Stimulated activated CD4-positive, alpha-beta T cell treated with anti-CD3 and anti-CD28 coated beads, Interleukin-1b, Interleukin-23, amount 100 ng/mL, for 48 hours (primary cell): ENCODE results near the gene RSAD1.
"Not testable (repeated sequence)": the region's sequence is repeated elsewhere in the genome, so short reads cannot be mapped to it uniquely, and the experiment has no call there.

Experiments
- DNase-seq: peaks from one replicate; pipeline ENCODE4 v3.0.0-alpha.2; 2020

RSAD1 gene

GRCh38 chr17:50458701-50459676 is 19.7 kb upstream of the RSAD1 start:
- no peak for DNase-seq

- no peak for DNase-seq
Observed at GRCh38 chr17:50459756-50460155, 18.9 kb upstream of the RSAD1 start.

DNA sequence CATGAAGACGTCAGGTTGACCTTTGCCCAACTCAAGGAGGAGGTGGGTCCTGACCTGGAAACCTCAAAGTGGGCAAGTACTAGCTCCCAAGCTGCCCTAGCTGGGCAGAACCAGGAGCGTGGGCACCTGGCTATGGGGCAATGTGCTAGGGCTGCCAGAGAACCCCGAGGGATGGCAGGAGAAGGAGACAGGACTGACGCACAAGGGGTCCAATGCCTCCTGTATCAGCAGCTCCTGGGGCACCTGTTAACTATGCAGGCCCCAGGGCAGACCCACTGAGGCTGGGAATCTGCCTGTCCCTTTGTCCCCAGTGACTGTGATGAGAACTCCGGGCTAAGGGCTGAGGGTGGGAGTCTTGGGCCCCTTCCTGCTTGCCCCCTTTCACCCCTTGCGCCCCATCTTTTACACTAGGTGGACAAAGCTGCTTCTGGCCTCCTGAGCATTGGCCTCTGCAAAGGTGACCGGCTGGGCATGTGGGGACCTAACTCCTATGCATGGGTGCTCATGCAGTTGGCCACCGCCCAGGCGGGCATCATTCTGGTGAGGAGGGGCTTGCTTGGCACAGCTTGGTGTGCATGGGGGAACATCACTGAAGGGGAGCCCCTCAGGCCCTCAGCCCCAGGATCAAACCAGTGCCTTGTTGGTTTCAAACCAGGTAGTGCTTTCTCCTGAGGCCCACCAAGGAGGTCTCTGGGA is 17.7 kb upstream of the RSAD1 start:
- no peak for DNase-seq

GRCh38 chr17:50461550-50462132 is 17.0 kb upstream of the RSAD1 start:
- DNase-seq: no peak

- no peak for DNase-seq
Observed at GRCh38 chr17:50462446-50462845, 16.2 kb upstream of the RSAD1 start.

DNA sequence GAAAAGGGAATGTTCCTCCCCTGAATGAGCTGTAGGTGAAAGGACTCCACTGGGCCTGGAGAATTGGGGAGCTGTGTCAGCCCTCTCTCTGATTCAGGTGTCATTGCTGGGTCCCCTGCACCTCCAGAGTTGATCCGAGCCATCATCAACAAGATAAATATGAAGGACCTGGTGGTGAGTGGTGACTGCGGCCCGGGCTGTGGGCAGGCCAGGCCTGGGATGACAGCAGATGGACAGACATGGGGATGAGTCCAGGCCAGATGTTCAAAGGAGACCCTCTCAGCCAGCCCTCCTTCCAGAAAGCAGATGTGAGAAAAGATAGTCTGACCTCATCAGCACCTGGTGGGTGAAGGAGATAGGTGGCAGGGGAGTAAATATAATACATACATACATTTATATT is 14.5 kb upstream of the RSAD1 start:
- no peak for DNase-seq

DNA sequence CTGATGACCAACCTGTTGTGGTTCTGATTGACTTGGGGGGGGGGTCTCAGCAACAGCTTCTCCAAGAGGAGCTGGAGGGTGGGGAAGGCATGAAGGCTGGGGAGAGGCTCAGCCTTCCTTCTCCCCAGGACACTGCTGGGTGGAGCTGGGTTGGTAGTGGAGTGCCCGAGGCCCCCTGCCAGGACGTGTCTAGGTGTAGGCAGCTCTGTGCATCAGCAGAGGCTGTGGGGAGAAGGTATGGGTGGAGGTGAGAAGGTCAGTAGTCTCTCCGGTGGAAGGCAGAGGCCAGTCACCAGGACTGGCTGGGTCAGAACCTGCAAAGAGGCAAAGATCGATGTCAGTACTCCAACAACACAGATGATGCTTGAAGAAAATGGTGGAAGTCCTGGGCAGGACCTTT is 13.9 kb upstream of the RSAD1 start:
- no peak for DNase-seq

DNA sequence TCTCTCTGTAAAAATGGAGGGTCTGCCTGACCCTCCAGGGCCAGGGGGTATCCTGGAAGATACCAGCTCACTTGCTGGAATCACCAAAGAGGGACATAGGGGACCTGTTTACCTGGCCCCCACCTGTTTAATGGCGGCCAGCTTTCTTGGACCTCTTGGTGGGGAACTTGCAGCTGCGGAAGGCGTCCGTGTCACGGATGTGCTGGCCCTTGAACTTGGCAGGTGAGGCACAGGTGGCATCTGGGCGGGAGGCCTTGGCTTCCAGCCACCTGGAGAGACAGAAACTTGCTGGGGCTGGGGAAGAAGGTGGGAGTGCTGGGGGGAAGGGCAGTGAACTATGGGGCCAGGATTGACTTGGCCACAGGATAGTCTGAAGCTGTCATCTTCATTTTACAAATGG is 13.5 kb upstream of the RSAD1 start:
- DNase-seq: no peak

GRCh38 chr17:50465635-50466034 is 13.0 kb upstream of the RSAD1 start:
- no peak for DNase-seq

DNA sequence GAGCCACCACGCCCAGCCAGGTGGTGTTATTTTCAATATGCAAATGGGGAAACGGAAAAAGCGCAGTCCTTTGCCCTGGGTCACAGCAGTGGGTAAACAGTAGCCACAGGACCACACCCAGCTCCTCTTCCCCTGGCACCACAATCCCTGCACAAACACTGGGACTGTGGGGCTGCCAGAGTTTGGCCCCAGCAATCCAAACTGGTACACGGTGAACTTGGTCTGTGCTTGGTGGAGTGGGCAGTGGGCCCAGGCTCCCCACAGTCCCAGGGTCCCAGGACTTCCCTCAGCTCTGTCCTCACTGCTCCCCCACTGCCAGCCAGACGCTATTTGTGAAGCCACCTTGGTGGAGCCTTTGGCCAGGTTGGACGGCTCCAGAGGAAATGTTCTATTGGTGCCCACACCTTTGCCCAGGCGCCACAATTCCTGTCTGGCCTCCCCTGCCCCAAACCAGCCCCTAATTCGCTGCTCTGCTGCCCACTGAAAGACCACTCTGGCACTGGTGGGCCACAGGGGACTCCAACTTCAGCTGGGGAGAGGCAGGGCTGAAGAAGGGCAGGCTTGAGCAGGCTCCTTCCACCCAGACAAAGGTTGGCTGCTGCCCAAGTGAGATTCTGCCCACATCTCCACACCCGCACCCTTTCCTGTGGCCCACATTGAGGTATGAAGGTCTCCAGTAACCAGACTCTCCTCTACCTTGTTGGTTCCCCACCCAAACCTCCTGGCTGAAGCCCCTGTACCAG is 12.1 kb upstream of the RSAD1 start:
- DNase-seq: no peak

- no peak for DNase-seq
Observed at GRCh38 chr17:50467114-50467854, 11.4 kb upstream of the RSAD1 start.

GRCh38 chr17:50467855-50468303 is 10.8 kb upstream of the RSAD1 start:
- DNase-seq: no peak

DNA sequence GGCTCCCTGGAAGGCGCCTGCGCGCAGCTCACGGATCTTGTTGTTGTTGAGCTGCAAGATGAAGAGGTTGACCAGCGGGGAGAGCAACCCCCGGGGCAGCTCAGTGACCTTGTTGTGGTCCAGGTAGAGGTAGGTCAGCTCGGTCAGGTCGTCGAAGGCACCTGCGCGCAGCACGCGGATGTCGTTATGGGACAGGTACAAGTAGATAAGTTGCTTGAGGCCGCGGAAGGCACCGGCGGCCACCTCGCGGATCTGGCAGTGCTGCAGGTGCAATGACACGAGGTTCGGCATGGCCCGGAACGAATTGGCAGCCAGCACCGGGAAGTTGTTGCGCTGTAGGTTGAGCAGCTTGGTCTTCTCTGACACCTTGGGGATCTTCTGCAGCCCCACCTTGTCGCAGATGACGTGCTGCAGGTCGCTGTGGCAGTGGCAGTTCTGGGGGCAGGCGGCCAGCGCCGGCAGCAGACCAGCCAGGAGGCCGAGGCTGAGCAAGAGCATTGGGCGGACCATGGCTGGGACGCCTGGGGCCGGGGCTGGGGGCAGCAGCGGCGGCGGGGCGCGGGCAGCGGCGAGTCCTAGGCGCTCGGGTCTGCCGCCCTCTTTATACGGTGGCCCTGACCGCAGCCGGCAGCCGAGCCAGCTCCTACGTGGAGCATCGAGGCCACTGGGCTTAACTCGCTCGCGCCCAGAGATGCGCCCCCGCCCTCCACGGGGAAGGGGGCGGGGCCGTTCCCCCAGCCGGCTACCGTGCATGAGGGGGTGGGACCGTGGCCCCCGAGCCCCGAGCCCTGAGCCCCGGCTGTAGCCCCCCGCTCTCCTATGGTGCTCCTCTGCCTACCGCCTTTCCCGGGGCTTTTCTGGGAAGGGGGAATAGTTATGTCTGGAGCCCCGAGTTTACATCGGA is 10.1 kb upstream of the RSAD1 start, which contains the start of gene CHAD:
Gene CHAD (minus strand): TSS at position 577 of the 904 bp plus-strand sequence. CDS start 67 bp downstream, at position 510.
- no peak for DNase-seq

DNA sequence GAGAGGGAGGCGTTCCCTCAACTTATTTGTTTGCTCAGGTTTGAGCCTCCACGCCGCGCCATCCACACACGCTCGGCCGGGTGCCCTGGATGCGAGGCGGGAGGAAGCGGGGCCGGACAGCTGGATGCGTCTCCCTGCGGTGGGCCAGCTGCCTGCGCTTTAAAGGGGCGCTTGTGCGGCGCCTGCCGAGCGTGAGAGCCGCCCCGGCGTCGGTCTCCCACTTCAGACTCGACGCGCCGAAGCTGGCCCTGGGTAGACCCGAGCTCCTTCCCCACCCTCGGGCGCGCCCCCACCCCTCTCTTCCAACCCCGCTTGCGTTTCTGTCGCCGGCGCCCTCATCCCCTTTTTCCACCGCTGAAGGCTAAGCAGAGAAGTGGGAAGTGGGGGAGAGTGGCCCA is 9.5 kb upstream of the RSAD1 start:
- DNase-seq: no peak

- DNase-seq: no peak
Observed at GRCh38 chr17:50469671-50470305, 8.9 kb upstream of the RSAD1 start.

- DNase-seq: no peak
Observed at GRCh38 chr17:50470426-50470825, 8.2 kb upstream of the RSAD1 start.

- DNase-seq: no peak
Observed at GRCh38 chr17:50471009-50471905, 7.4 kb upstream of the RSAD1 start.

DNA sequence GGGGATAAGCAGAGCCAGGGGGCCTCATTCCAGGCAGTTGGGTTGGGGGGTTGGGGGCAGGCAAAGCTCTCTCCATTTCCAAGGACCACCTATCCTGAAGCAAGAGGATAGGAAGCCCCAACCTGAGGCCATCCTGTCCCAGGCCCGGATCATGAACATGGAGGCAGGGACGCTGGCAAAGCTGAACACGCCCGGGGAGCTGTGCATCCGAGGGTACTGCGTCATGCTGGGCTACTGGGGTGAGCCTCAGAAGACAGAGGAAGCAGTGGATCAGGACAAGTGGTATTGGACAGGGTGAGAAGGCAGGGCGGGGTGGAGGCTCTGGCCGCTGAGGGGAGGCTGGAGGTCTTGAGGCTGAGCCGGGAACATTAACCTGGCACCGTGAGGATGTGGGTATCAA is 6.4 kb upstream of the RSAD1 start:
- DNase-seq: no peak

DNA sequence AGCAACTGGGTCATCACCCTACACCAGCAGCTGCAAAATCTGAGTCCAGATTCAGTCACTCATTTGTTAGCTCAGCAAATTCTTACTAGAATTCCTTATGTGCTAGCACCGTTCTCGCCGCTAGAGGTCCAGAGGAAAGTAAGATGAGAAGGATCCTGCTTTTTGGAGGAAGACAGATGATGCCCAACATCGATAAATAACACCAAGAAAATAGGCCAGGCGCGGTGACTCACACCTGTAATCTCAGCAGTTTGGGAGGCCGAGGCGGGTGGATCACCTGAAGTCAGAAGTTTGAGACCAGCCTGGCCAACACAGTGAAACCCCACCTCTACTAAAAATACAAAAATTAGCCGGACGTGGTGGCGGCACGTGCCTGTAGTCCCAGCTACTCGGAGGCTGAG is 5.9 kb upstream of the RSAD1 start:
- DNase-seq: not testable (repeated sequence)
